ENCODE measurements around the gene TYRP1.

- TF ChIP-seq, protein P1, sequence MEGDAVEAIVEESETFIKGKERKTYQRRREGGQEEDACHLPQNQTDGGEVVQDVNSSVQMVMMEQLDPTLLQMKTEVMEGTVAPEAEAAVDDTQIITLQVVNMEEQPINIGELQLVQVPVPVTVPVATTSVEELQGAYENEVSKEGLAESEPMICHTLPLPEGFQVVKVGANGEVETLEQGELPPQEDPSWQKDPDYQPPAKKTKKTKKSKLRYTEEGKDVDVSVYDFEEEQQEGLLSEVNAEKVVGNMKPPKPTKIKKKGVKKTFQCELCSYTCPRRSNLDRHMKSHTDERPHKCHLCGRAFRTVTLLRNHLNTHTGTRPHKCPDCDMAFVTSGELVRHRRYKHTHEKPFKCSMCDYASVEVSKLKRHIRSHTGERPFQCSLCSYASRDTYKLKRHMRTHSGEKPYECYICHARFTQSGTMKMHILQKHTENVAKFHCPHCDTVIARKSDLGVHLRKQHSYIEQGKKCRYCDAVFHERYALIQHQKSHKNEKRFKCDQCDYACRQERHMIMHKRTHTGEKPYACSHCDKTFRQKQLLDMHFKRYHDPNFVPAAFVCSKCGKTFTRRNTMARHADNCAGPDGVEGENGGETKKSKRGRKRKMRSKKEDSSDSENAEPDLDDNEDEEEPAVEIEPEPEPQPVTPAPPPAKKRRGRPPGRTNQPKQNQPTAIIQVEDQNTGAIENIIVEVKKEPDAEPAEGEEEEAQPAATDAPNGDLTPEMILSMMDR (IDR thresholded peaks at IDR 0.05) = no peak
- no peak for TF ChIP-seq POLR2AphosphoS5 (IDR thresholded peaks at IDR 0.05; ENCODE audit: low read depth, low read length)
Measured at GRCh38 chr9:12697719-12698118, 4.5 kb downstream of the TYRP1 start.
